ENCODE data around the gene ATP5F1A.

ATP5F1A gene

DNA sequence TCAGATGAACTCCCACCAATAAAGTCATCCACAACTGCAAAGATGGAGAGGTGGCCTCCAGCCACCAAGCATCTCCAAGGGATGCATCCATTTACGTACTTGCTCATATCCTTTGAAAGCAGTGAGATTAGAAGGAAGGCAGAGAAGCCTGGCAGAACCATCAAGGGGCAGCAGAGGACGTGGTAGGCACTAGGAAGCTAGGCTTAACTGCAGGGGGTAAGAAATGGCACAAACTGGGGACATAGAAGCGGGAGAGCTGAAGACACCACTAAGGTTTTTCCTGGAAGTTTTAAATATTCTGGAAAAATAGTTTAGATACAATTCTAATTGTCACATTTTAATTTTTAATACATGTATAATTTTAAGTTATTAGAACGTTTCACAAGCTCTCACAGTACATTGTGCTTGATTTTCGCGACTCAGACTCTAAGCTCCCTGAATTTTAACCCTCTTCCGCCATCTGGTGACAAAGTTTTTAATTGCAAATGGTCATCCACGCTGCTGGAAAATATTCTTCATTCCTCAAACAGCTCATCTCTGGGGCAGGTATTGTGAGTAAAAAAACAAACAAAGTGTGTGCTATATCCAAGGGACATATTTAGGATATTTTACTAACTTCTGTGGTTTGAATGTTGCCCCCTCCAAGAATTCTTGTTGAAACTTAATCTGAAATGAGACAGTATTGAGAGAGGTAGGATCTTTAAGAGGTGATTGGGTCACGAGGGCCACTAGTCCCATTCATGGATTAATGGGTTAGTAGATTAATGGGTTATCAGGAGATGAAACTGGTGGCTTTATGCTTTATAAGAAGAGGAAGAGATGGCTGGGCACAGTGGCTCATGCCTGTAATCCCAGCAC lies 24.4 kb downstream of the ATP5F1A start:
- peak in 1 of 2 donors; percentile 15 for DNase-seq (ENCODE audit: extremely low read depth in 1 of 2, low read depth in 1 of 2)

DNA sequence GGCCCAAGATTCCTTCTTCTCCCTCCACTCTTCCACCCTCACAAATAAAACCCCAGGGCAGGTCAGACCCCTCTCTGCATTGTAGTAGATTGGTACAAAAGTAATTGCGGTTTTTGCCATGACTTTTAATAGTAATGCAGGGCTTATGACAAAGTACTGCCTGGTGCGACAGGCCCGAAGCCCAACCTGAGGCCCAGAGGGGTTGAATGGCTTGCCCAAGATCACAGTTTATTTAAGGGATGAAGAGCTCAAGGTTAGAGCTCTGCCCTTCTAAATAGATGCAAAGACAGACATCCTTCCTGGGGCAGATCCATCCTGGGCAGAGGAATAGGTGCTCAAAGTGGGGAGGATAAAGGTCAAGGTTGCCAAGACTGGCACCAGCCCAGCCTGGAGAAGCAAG lies 25.1 kb downstream of the ATP5F1A start:
- DNase-seq (ENCODE audit: extremely low read depth in 1 of 2, low read depth in 1 of 2): no peak

DNA sequence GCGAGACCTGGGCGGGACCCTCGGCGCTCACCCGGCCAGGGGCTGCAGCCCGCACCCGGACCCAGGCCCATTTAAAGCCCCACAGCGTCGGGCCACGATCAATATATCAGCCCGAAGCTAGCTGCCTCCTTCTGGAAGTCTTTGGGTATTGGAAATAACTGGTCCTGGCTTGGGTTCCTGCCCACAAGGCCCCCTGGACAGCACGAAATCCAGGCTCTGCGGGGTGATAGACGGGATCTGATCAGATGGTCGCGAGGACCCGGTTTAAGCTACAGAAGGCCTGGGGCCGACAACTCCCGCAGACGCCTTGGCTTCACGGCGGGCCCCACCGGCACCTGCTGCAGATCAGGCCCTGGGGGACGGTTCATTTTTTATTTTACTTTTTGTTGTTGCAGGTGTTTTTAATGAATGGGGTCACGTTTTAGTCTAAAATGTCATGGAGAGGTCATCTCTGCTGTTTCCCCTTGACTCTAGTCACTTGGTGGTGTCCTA lies 25.7 kb downstream of the ATP5F1A start:
- DNase-seq (ENCODE audit: extremely low read depth in 1 of 2, low read depth in 1 of 2): no peak

DNA sequence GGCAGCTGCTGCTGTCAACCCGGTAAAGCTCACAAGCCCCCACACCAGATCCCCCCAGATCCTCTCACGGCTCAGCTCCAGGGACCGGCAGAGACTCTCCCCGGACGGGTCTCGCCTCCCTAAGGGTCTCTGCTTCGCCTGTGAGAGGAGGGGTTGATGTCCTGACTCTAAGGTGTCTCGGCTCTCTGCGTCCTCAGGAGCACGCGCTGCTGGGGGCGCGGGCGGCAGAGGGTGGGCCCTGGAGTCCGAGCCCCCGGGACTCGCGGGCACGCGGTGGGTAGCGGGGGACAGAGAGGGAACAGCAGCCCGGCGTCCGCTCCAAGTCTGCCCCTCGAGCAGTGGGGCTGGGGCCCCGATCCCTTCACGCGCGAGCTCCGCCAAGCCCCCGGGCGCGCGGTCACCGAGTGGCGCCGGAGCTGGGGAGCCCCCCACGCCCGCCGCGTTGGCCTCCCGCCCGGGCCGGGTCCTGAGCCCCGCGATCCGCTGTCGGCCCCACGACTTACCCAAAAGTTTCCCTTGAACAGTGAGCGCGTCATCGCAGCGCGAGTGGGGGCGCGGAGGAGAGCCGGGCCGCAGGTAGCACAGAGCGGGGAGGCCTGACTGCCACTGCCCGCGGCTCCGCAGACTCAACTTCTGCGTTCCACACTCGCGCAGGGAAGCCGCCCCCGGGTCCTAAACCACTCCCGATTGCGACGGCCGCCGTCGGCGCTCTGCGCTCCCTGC lies 26.3 kb downstream of the ATP5F1A start, which contains the start of gene PSTPIP2:
Gene PSTPIP2, minus strand, starts transcription at position 608 of the 723 bp plus-strand sequence. Its CDS starts 72 bp downstream, at position 536.
- DNase-seq (ENCODE audit: extremely low read depth in 1 of 2, low read depth in 1 of 2): peak; percentile 39 to 41

DNA sequence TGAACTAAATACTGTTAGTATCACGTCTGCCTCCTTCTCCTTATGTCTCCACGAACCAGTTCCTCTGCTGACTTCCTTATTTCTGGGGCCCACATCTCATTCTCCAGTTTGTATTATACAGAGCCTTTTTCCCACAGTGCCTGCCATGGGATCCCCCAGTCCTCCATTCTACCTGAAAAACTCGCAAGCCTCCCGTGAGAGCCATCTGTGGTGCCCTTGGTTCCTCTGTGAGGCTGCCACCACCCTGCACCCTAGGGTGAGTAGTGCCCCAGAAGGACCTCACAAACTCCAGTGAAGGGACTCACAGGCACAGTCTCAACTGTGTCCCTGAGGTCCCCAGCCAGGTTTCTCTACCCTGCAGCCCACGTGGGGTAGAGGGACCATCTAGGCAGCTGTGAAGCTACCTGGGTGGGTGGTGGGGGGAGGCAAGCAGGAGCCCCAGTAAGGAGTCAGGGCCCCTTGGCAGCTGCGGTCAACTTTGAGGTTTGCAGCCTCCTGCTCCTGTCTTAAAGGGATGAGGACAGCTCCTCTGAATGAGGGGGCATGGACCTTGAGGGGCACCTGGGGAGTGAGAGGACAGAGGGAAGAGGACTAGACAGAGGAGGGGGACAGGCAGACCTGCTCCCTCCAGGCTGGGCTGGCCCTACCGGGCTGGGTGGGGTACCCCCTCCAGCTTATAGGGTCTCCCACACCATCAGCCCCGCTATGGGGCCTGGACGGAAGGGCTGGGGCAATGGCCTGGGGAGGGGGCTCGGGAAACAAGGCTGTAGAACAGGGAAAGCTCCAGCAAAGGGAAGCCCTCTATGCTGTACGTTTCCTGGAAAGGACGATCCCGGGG lies 27.1 kb downstream of the ATP5F1A start:
- DNase-seq (ENCODE audit: extremely low read depth in 1 of 2, low read depth in 1 of 2): no peak

DNA sequence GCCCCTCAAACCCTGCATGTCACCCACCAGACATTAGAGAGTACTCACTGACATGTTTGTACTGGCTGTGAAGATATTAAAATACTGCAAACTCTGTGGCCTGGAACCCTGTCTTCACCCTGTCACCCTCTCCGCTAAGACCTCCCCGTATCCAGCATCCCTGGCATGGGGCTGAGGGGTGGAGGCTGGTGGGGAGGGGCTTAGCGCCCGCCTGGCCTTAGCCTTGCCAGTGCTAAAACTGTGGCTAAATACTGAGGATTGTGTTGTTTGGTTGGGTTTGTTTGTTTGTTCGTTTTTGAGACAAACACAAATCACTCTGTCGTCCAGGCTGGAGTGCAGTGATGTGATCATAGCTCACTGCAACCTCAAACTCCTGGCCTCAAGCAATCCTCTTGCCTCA lies 27.9 kb downstream of the ATP5F1A start:
- no peak for DNase-seq (ENCODE audit: extremely low read depth in 1 of 2, low read depth in 1 of 2)

DNA sequence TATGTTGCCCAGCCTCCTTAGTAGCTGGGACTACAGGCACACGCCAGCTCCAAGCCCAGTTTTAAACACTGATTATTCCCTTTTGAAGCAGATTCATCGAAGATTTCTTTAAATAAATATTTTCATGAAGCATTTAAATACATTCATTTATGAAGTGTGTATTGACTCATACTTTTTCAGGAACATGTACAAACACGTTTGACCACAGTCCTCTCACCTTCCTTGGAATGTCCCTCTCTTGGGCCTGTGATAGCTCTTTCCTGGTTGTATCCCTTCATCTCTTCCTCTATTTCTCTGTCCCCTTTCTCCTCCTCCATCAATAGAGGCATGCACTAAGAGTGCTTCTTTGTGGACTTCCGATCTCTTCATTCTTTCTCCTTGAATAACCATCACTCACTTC lies 28.6 kb downstream of the ATP5F1A start:
- DNase-seq (ENCODE audit: extremely low read depth in 1 of 2, low read depth in 1 of 2): no peak

DNA sequence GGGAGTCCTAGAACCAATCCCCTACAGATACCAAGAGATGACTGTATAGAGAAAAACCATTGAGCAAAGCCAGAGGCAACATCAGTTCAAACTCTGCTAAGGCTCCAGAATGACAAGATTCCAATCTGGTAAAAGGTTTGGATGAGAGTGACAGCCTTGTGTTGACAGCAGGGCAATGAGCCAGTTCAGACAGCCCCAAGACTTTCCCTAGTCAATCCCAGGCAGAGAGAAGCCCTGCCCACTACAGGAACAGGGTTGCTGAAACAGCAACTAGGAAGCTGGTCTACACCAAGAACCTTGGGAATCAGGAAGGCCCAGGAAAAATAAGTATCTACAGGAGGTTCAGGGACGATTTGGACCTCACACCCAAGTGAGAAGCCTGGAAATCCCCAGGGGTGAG lies 29.3 kb downstream of the ATP5F1A start:
- DNase-seq (ENCODE audit: extremely low read depth in 1 of 2, low read depth in 1 of 2): no peak

DNA sequence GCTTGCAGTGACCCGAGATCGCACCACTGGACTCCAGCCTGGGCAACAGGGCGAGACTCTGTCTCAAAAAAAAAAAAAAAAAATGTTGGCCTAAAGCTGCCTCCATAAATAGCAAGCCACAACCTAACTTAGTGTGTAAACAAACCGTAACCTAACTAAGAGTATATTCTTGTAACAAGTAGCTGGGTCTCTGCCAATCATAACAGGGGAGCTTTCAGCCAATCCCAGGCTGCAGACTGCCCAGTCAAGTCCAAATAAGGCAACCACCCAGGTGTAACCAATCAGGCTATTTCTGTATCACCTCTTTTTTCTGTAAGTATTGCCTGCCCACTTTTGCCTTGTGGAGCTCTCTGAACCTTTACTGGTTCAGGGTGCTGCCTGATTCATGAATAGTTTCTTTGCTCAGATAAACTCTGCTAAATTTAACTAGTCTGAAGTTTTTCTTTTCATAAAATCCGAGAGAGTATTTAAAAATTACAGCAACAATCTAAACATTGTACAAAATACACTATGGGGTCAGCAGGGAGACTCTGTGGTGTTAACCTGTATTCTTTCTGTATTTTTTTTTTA lies 30.6 kb downstream of the ATP5F1A start:
- DNase-seq (ENCODE audit: extremely low read depth in 1 of 2, low read depth in 1 of 2): no peak

DNA sequence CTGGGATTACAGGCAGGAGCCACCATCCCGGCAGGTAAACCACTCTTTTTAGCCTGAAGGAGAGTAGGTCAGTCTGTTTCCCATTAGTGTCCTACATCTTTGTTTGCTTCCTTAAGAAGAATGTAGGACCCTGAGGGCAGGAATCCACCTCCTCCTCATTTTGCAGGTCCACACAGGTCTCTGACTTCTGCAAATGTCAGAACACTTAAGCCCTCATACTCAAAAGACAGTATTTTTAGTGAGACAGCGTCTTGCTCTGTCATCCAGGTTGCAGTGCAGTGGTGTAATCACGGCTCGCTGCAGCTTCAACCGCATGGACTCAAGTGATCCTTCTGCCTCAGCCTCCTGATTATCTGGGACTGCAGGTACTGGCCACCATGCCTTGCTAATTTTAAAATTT lies 35.3 kb downstream of the ATP5F1A start:
- no peak for DNase-seq (ENCODE audit: extremely low read depth in 1 of 2, low read depth in 1 of 2)

DNA sequence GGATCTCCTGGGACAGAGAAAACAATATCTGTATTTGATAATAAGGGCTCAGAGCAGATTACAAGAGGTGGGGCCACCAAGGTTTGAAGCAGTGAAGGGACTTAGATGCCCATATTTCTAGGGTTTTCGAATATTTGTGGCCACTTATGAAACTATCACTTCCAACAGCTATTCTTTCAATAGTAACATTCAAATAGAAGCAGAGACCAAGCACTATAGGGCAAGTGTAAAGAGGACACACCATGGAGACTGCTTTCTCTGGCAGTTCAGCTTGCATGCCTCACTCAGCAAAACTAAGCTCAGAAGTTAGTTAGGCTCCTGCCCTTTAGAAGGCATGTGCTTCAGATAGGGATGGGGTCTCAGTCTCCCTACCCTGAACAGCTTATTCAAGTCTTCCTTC lies 36.3 kb downstream of the ATP5F1A start:
- DNase-seq (ENCODE audit: extremely low read depth in 1 of 2, low read depth in 1 of 2): no peak

DNA sequence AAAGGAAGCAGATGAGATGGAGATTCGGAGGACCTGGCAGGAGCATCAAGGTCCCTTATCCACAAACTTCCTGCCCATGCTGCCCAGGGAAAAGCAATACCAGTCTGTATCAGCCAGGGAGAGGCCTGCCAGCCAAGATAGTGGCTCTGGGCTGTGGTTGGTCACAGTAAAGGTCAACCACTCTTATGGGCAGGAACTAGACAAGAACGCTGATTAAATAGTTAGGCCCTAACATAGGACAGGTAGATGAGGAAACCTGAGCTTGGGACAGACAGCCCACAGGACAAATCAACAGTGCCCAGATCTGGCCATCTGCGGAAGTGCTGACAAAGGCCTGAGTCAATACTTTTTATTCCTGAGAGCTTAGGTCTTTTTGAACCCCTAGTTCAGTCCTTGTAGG lies 36.7 kb downstream of the ATP5F1A start:
- no peak for DNase-seq (ENCODE audit: extremely low read depth in 1 of 2, low read depth in 1 of 2)

DNA sequence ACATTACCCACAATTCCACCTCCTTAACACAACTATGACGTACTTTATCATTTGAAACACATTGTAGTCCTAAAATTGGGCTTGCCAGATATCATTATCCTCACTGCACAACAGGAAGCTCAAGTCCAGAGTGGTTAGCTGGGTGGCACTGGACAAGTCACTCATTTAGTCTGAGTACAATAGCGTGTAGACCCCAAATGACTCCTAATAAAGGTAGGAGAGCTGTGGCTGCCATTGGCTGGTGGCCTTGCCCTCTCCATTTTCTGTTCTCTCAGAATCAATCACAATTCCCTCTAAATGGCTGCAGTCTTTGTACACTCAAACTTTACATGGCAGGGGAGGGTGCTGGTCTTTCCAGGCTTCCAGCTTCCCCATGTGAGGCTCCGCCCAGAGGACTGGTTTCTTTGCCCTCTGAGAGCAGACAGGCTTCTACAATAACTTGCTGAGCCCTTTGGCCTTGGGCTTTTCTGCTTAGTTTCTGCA lies 37.7 kb downstream of the ATP5F1A start:
- DNase-seq (ENCODE audit: extremely low read depth in 1 of 2, low read depth in 1 of 2): no peak

DNA sequence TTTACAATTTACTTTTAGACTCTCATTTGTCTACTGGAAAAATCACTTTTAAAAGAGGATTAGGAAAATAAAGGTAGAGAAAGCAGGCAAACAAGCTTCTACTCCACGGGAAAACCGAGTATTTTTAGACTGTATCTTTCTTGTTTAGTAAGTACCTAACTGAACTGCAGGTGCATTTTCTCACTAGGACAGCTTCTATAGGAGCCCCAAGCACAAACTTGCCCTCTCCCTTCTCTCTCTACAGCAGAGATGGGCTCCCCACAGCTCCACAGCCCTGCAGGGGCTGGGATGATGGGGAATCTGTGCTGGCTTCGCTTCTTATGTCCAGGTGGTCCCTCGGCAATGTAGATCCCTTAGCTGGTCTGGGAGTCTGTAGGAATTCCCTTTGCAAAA lies 42.3 kb downstream of the ATP5F1A start:
- DNase-seq (ENCODE audit: extremely low read depth in 1 of 2, low read depth in 1 of 2): no peak

DNA sequence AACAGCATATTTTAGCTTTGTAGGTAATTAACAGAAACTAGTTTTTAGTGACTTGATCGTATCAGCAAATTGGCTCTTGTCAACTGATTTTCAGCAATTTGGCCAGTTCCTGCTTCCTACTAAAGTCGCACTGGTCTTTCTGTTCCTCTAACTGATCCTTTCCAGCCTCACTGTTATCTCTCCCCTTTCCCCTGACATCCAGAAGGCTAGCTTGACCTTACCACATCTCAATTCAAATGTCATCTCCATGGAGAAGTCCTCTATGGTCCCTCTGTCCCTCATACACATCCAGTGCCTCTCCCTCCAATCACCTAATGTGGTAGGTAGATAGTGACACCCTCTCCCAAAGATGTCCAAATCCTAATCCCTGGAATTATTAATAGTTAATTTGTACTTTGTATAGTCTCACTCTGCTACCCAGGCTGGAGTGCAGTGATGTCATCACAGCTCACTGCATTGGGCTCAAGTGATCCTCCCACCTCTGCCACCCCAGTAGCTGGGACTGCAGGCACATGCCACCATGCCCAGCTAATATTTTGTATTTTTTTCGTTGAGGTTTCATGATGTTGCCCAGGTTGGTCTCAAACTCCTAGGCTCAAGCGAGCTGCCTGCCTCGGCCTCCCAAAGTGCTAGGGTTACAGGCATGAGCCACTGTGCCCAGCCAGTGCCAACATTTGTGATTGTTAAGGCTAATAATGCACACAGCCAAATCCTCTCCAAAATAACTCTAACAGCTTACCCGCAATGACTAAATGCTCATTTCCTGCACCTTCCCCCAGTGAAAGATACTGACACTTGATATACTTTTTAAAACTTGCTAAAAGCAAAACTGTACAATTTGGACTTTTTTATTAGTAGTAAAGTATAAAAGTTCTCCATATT lies 42.9 kb downstream of the ATP5F1A start:
- no peak for DNase-seq (ENCODE audit: extremely low read depth in 1 of 2, low read depth in 1 of 2)

DNA sequence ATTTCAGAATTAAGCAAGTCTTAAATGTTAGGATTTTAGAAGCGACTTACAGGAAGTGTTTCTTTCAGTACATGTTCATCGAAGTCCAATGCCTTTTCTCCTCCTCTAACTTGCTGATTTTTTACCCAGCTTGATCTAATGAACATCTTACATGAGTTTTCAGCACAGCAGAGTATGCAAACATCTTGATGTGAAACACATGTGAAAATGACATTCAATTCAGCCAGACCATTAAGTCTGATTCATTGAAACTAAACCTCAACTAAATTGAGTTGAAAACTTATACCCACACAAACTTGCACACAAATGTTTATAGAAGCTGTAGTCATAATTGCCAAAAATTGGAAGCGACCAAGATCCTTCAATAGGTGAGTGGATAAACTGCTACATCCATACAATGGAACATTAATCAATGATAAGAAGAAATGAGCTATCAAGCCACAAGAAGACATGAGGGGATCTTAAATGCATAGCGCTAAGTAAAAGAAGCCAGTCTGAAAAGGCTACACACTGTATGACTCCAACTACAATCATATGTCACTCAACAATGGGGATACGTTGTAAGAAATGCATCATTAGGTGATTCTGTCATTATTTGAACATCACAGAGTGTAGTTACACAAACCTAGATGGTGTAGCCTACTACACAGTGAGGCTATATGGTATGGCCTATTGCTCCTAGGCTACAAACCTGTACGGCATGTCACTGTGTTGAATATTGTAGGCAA lies 44.6 kb downstream of the ATP5F1A start:
- DNase-seq (ENCODE audit: extremely low read depth in 1 of 2, low read depth in 1 of 2): no peak

DNA sequence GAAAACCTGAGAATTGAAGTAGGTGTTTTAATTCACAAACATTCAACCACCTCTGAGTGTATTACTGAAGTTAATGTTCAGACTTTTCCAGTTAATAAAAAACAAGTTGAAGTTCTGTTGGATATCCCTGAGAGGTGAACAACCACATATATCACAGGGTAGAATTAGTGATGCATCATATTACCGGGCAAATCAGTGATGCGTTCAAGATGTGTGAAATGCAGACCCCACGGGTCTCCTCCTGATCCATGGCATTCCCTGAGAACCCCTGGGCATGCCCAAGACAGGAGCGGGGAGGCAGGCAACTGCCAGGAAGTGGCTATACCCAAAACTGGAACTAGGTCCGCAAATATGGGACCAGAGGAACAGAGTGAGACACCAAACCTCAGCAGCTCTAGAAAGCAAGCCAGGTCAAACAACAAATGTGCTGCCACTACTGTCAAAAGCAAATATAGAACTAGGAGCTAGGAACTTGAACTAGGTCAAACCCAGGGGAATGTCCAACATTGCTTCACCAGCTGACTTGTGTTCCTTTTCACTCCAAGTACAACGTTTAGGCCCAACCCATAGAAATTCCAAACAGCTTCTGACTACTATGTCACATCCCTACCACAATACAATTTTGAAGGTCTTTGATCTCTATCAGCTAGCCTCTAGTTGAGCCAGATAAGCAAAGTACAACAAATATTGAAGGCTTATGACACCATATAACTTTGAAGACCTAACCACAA lies 46.2 kb downstream of the ATP5F1A start:
- no peak for DNase-seq (ENCODE audit: extremely low read depth in 1 of 2, low read depth in 1 of 2)

DNA sequence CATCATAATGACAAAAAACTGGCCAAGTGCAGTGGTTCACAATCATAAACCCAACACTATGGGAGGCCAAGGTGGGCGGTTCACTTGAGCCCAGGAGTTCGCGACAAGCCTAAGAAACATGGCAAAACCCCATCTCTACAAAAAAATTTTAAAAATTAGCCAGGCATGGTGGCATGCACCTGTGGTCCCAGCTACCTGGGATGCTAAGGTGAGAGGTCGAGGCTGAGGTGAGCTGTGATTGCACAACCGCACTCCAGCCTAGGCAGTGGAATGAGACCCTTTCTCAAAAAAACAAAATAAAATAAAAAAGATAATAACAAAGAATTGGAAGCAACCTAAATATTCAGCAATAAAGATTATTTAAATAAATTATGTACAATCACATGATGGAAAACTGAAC lies 47.8 kb downstream of the ATP5F1A start:
- no peak for DNase-seq (ENCODE audit: extremely low read depth in 1 of 2, low read depth in 1 of 2)

All from stimulated activated CD8-positive, alpha-beta memory T cell treated with anti-CD3 and anti-CD28 coated beads, Interleukin-7, amount 100 ng/mL, for 48 hours (primary cell).